ENCODE measurements around the gene UBE2H.

Gene UBE2H

DNA sequence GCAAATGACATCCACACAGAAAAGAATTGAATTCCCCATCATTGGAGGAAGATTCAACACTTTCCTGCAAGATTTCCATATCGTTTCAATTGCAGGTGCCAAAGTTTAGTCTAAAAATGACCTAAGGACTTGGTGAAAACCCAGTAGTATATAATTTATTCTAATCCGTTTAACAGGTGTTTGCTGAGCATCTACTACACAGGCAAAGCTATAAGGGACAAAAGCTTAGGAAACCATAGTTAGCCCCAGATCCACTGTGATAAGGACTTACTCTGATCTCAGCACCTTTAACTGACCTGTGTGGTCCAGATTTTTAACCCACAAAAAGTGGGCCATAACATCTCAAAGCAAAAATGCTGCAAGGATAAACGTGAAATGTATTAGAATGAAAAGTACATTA is 19.1 kb downstream of the UBE2H start:
- Histone ChIP-seq H3K36me3 (ENCODE audit: control insufficient read depth in 5 of 5, insufficient read depth in 5 of 5, low read length in 5 of 5) (peaks cover 0 to 14% (median 4%) of the 10 kb centered on the region in 5 donors), H3K9me3 (ENCODE audit: control insufficient read depth in 5 of 5, low read length in 5 of 5) (no peaks in the 10 kb centered on the region), H3K4me3 (ENCODE audit: low read depth in 1 of 5, low read length in 5 of 5) (no peak overlapping the region), H3K4me1 (ENCODE audit: control insufficient read depth in 5 of 5, insufficient read depth in 5 of 5, low read length in 5 of 5) (peaks cover 0 to 3% (median 0%) of the 10 kb centered on the region in 5 donors), H3K9ac (ENCODE audit: low read length in 5 of 5) (no peak overlapping the region), H3K27me3 (ENCODE audit: control insufficient read depth in 5 of 5, insufficient read depth in 4 of 5, low read length in 5 of 5) (no peaks in the 10 kb centered on the region), H3K27ac (ENCODE audit: low read depth, low read length) (no peak overlapping the region)

DNA sequence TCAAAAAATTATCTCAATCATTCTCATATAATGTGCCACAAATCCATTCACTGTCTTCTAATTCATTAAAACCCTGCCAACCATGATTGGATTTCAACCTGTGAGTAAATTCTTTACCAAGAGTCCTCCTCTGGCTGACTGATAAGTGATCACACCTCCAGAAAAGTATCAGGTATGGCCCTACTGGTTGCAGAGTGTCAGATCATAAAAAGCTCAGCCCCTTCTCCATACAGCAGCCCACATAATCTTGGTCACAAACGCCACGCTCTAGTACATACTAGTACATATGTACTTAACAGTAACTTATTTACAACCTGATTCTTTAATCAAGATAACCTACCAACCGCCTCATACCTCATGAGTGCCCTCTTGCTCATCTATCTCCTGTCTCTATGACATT is 26.1 kb downstream of the UBE2H start:
- H3K27me3 ChIP-seq (ENCODE audit: control insufficient read depth in 5 of 5, insufficient read depth in 4 of 5, low read length in 5 of 5) = no peaks in the 10 kb centered on the region
- H3K9ac ChIP-seq (ENCODE audit: low read length in 5 of 5) = peak overlapping the region in 1 of 5 donors; percentile 16
- H3K9me3 ChIP-seq (ENCODE audit: control insufficient read depth in 5 of 5, low read length in 5 of 5) = no peaks in the 10 kb centered on the region
- H3K36me3 ChIP-seq (ENCODE audit: control insufficient read depth in 5 of 5, insufficient read depth in 5 of 5, low read length in 5 of 5) = peaks cover 0 to 5% (median 2%) of the 10 kb centered on the region in 5 donors
- no peak overlapping the region for H3K4me3 ChIP-seq (ENCODE audit: low read depth in 1 of 5, low read length in 5 of 5)
- peaks cover 8 to 28% (median 15%) of the 10 kb centered on the region in 5 donors for H3K4me1 ChIP-seq (ENCODE audit: control insufficient read depth in 5 of 5, insufficient read depth in 5 of 5, low read length in 5 of 5)
- H3K27ac ChIP-seq (ENCODE audit: low read depth, low read length) = no peak overlapping the region

DNA sequence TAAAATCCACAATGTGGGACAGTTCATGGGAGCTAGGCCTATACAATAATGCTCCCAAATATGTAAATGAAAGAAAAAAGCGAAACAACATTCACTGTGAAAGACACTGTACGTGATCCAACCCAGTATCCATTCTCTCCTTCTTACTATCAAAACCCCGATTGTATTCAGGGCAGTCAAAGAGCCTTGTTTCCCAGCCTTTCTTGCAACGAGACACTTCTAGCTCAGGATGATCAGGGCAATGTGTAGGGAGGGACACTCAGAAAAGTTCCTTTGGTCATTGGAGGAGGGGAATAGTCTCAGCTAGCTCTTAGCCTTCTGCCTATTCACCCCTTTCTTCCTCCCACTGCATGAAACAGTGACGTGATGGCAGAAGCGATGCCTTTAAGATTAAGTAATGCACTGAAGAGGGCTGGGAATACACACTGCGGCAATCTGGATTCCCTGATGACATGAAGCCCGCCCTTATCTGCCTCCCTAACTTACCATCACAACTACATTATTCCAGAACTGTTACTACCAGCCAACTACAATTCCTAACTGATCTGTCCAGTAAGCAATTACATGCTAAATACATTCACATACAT is 27.3 kb downstream of the UBE2H start:
- Histone ChIP-seq H3K9ac (ENCODE audit: low read length in 5 of 5) (peak overlapping the region in 1 of 5 donors; percentile 32), H3K36me3 (ENCODE audit: control insufficient read depth in 5 of 5, insufficient read depth in 5 of 5, low read length in 5 of 5) (peaks cover 2 to 10% (median 3%) of the 10 kb centered on the region in 5 donors), H3K4me3 (ENCODE audit: low read depth in 1 of 5, low read length in 5 of 5) (peak overlapping the region in 3 of 5 donors; percentile 1 to 9 (median 3)), H3K4me1 (ENCODE audit: control insufficient read depth in 5 of 5, insufficient read depth in 5 of 5, low read length in 5 of 5) (peaks cover 8 to 28% (median 15%) of the 10 kb centered on the region in 5 donors), H3K27ac (ENCODE audit: low read depth, low read length) (peak overlapping the region; percentile 55), H3K9me3 (ENCODE audit: control insufficient read depth in 5 of 5, low read length in 5 of 5) (no peaks in the 10 kb centered on the region), H3K27me3 (ENCODE audit: control insufficient read depth in 5 of 5, insufficient read depth in 4 of 5, low read length in 5 of 5) (no peaks in the 10 kb centered on the region)

DNA sequence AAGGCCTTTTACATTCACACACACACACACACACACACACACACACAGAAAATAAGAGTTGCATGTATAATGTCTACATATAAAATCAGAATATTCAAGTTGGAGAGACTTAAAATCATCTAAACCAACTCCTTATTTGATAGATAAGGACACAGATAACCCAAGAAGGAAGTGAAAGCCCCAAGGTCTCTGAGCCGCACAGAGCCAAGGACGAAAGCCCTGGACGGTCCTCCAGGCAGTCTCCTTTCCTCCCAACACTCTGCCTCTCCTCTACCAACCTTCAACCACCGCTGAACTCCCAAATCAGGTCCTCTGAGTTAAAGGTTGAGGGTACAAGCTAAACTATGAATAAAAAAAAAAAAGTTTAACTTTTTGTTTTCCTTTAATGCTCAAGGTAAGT is 28.2 kb downstream of the UBE2H start:
- Histone ChIP-seq H3K4me3 (ENCODE audit: low read depth in 1 of 5, low read length in 5 of 5) (no peak overlapping the region), H3K36me3 (ENCODE audit: control insufficient read depth in 5 of 5, insufficient read depth in 5 of 5, low read length in 5 of 5) (peaks cover 2 to 7% (median 4%) of the 10 kb centered on the region in 5 donors), H3K27me3 (ENCODE audit: control insufficient read depth in 5 of 5, insufficient read depth in 4 of 5, low read length in 5 of 5) (no peaks in the 10 kb centered on the region), H3K9me3 (ENCODE audit: control insufficient read depth in 5 of 5, low read length in 5 of 5) (no peaks in the 10 kb centered on the region), H3K4me1 (ENCODE audit: control insufficient read depth in 5 of 5, insufficient read depth in 5 of 5, low read length in 5 of 5) (peaks cover 8 to 28% (median 15%) of the 10 kb centered on the region in 5 donors), H3K27ac (ENCODE audit: low read depth, low read length) (peak overlapping the region; percentile 61), H3K9ac (ENCODE audit: low read length in 5 of 5) (no peak overlapping the region)

- peaks cover 8 to 28% (median 19%) of the 10 kb centered on the region in 5 donors for H3K4me1 ChIP-seq (ENCODE audit: control insufficient read depth in 5 of 5, insufficient read depth in 5 of 5, low read length in 5 of 5)
- no peak overlapping the region for H3K9ac ChIP-seq (ENCODE audit: low read length in 5 of 5)
- H3K9me3 ChIP-seq (ENCODE audit: control insufficient read depth in 5 of 5, low read length in 5 of 5) = no peaks in the 10 kb centered on the region
- H3K27ac ChIP-seq (ENCODE audit: low read depth, low read length) = peak overlapping the region; percentile 61
- peaks cover 2 to 9% (median 6%) of the 10 kb centered on the region in 5 donors for H3K36me3 ChIP-seq (ENCODE audit: control insufficient read depth in 5 of 5, insufficient read depth in 5 of 5, low read length in 5 of 5)
- H3K27me3 ChIP-seq (ENCODE audit: control insufficient read depth in 5 of 5, insufficient read depth in 4 of 5, low read length in 5 of 5) = no peaks in the 10 kb centered on the region
- no peak overlapping the region for H3K4me3 ChIP-seq (ENCODE audit: low read depth in 1 of 5, low read length in 5 of 5)
Observed at GRCh38 chr7:129923709-129924108, 29.1 kb downstream of the UBE2H start.

DNA sequence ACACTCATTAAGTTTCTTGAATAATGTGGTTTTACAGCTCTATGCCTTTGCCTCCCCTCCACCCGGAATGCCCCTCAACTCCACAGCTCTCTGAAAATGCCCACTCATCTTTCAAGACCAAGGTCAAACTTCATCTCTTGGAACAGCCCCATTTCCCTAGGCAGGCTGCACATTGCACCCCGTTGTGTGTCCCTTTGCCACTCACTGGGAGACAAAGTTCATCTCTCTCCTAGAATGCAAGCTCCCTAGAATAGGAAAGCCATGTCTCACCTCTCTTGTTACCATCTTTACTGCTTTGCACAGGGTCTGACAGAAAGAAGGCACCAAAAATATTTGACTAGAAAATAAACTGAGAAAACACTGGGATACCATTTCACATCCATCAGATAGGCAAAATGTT is 33.3 kb downstream of the UBE2H start:
- H3K4me3 ChIP-seq (ENCODE audit: low read depth in 1 of 5, low read length in 5 of 5) = no peak overlapping the region
- H3K4me1 ChIP-seq (ENCODE audit: control insufficient read depth in 5 of 5, insufficient read depth in 5 of 5, low read length in 5 of 5) = peaks cover 5 to 50% (median 37%) of the 10 kb centered on the region in 5 donors
- no peaks in the 10 kb centered on the region for H3K27me3 ChIP-seq (ENCODE audit: control insufficient read depth in 5 of 5, insufficient read depth in 4 of 5, low read length in 5 of 5)
- no peak overlapping the region for H3K27ac ChIP-seq (ENCODE audit: low read depth, low read length)
- H3K9me3 ChIP-seq (ENCODE audit: control insufficient read depth in 5 of 5, low read length in 5 of 5) = no peaks in the 10 kb centered on the region
- H3K36me3 ChIP-seq (ENCODE audit: control insufficient read depth in 5 of 5, insufficient read depth in 5 of 5, low read length in 5 of 5) = peaks cover 2 to 9% (median 6%) of the 10 kb centered on the region in 5 donors
- no peak overlapping the region for H3K9ac ChIP-seq (ENCODE audit: low read length in 5 of 5)

- H3K36me3 ChIP-seq (ENCODE audit: control insufficient read depth in 5 of 5, insufficient read depth in 5 of 5, low read length in 5 of 5) = peaks cover 2 to 9% (median 6%) of the 10 kb centered on the region in 5 donors
- H3K4me1 ChIP-seq (ENCODE audit: control insufficient read depth in 5 of 5, insufficient read depth in 5 of 5, low read length in 5 of 5) = peaks cover 5 to 50% (median 35%) of the 10 kb centered on the region in 5 donors
- H3K27ac ChIP-seq (ENCODE audit: low read depth, low read length) = no peak overlapping the region
- no peaks in the 10 kb centered on the region for H3K27me3 ChIP-seq (ENCODE audit: control insufficient read depth in 5 of 5, insufficient read depth in 4 of 5, low read length in 5 of 5)
- no peak overlapping the region for H3K9ac ChIP-seq (ENCODE audit: low read length in 5 of 5)
- H3K4me3 ChIP-seq (ENCODE audit: low read depth in 1 of 5, low read length in 5 of 5) = no peak overlapping the region
- no peaks in the 10 kb centered on the region for H3K9me3 ChIP-seq (ENCODE audit: control insufficient read depth in 5 of 5, low read length in 5 of 5)
Observed at GRCh38 chr7:129918922-129919321, 33.8 kb downstream of the UBE2H start.

DNA sequence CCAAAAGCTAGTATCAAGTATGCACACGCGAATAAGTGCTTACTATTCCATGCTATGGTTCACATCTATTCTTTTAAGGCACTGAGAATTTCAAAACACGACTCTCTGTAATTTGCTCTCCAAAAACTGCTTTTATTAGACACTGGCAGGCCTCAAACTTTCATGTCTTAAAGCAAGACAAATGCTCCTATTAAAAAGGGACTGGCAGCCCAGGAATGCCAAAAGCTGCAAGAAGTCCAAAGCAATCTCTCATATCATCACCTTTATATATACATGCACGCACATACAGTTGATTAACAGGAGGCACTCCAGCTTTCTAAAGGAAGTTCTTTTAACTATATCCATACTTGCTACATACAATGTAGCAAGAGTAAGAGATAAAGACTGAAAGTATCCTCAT is 34.8 kb downstream of the UBE2H start:
- Histone ChIP-seq H3K4me3 (ENCODE audit: low read depth in 1 of 5, low read length in 5 of 5) (no peak overlapping the region), H3K9me3 (ENCODE audit: control insufficient read depth in 5 of 5, low read length in 5 of 5) (no peaks in the 10 kb centered on the region), H3K4me1 (ENCODE audit: control insufficient read depth in 5 of 5, insufficient read depth in 5 of 5, low read length in 5 of 5) (peaks cover 2 to 46% (median 30%) of the 10 kb centered on the region in 5 donors), H3K9ac (ENCODE audit: low read length in 5 of 5) (no peak overlapping the region), H3K27me3 (ENCODE audit: control insufficient read depth in 5 of 5, insufficient read depth in 4 of 5, low read length in 5 of 5) (no peaks in the 10 kb centered on the region), H3K36me3 (ENCODE audit: control insufficient read depth in 5 of 5, insufficient read depth in 5 of 5, low read length in 5 of 5) (peaks cover 2 to 11% (median 6%) of the 10 kb centered on the region in 5 donors), H3K27ac (ENCODE audit: low read depth, low read length) (no peak overlapping the region)

DNA sequence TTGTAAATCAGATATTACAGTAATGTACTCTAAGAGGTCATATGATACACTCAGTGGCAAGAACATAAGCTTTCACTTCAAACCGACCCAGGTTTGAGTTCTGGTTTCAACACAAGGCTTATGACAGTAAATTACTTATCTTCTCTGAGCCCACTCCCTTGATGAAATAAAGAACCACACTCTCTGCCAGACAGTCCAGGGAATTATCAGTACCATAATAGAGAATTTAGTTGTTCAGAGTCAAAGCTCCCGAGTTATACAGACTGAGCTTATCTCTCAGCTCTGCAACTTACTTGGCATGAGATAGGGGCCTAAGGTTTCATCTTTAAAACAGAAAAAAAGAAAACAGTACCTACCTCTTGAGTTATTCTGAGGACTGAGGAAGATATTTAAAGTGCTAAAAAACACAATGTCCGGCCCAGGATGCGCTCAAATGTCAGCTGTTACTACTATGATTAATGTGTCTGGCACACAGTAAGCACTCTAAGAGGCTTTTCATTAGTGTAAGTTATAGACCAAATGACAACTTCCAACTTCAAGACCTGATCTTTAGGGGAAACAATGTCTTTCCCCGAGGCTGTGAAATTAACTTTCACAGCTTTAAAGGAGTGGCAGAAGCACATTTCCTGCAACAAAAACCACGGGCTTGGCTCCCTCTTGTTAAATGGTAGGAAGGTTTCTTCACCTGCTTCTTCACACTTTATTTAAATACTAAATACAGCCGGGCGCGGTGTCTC is 38.1 kb downstream of the UBE2H start:
- H3K9me3 ChIP-seq (ENCODE audit: control insufficient read depth in 5 of 5, low read length in 5 of 5) = no peaks in the 10 kb centered on the region
- no peak overlapping the region for H3K9ac ChIP-seq (ENCODE audit: low read length in 5 of 5)
- no peak overlapping the region for H3K4me3 ChIP-seq (ENCODE audit: low read depth in 1 of 5, low read length in 5 of 5)
- no peak overlapping the region for H3K27ac ChIP-seq (ENCODE audit: low read depth, low read length)
- no peaks in the 10 kb centered on the region for H3K27me3 ChIP-seq (ENCODE audit: control insufficient read depth in 5 of 5, insufficient read depth in 4 of 5, low read length in 5 of 5)
- H3K4me1 ChIP-seq (ENCODE audit: control insufficient read depth in 5 of 5, insufficient read depth in 5 of 5, low read length in 5 of 5) = peaks cover 2 to 46% (median 30%) of the 10 kb centered on the region in 5 donors
- peaks cover 0 to 10% (median 2%) of the 10 kb centered on the region in 5 donors for H3K36me3 ChIP-seq (ENCODE audit: control insufficient read depth in 5 of 5, insufficient read depth in 5 of 5, low read length in 5 of 5)

GRCh38 chr7:129913428-129913827 is 39.3 kb downstream of the UBE2H start:
- Histone ChIP-seq H3K27me3 (ENCODE audit: control insufficient read depth in 5 of 5, insufficient read depth in 4 of 5, low read length in 5 of 5) (no peaks in the 10 kb centered on the region), H3K36me3 (ENCODE audit: control insufficient read depth in 5 of 5, insufficient read depth in 5 of 5, low read length in 5 of 5) (peaks cover 0 to 6% (median 0%) of the 10 kb centered on the region in 5 donors), H3K4me3 (ENCODE audit: low read depth in 1 of 5, low read length in 5 of 5) (no peak overlapping the region), H3K9me3 (ENCODE audit: control insufficient read depth in 5 of 5, low read length in 5 of 5) (no peaks in the 10 kb centered on the region), H3K4me1 (ENCODE audit: control insufficient read depth in 5 of 5, insufficient read depth in 5 of 5, low read length in 5 of 5) (peaks cover 2 to 36% (median 27%) of the 10 kb centered on the region in 5 donors), H3K9ac (ENCODE audit: low read length in 5 of 5) (no peak overlapping the region), H3K27ac (ENCODE audit: low read depth, low read length) (no peak overlapping the region)

Measured in subcutaneous abdominal adipose tissue (tissue), 5 donors.